B cell (primary cell): ENCODE results near the gene ERBB4. TPM values are rescaled to one million over a fixed set of nuclear protein-coding genes. Genes with fewer than 3 reads are reported as not detected.

ENCODE experiments used
- ATAC-seq: fragments of 200-7000 bp; cut with Tn5 transposase; one replicate; pipeline ENCODE4 v1.10.0; 2021; ENCODE audit warnings: low read depth, mild to moderate bottlenecking, moderate number of reproducible peaks, moderate library complexity
- CTCF ChIA-PET: fragments of 350-600 bp; sonication (Branson Sonifier 250); formaldehyde crosslinking; loops from one replicate; lab custom pipeline; 2021; ENCODE audit warnings: antibody characterized with exemption, inconsistent platforms; lab: Charles Lee
- POLR2A ChIA-PET: fragments of 350-600 bp; sonication (Branson Sonifier 250); formaldehyde crosslinking; loops from one replicate; lab custom pipeline; 2021; ENCODE audit warnings: antibody characterized with exemption; lab: Charles Lee
- DNase-seq: peaks from one replicate; pipeline ENCODE4 v3.0.0; 2013
- H2AFZ ChIP-seq: 2 replicates; pipeline ENCODE4 v1.6.1; 2012; ENCODE audit warnings: mild to moderate bottlenecking, low read depth, low read length; ENCODE audit not compliant: insufficient read depth, poor library complexity, severe bottlenecking
- H3K27ac ChIP-seq, 2 donors: 1 replicate in 1 of 2; 2 replicates in 1 of 2; pipeline ENCODE4 v1.5.1; 2012 to 2013; ENCODE audit warnings: low read length in 2 of 2, mild to moderate bottlenecking in 2 of 2, moderate library complexity in 1 of 2
- H3K27me3 ChIP-seq, 4 experiments: fragments of 200-600 bp in 1 of 4; sonication (generic) in 1 of 4; replicated peaks in 1 of 4; 1 replicate in 2 of 4; 2 replicates in 2 of 4; pipeline versions ENCODE4 v1.6.1 to v1.7.0; 2013 to 2016; ENCODE audit warnings: low read length in 3 of 4, mild to moderate bottlenecking in 2 of 4, mixed read lengths in 1 of 4, moderate library complexity in 1 of 4; ENCODE audit not compliant: insufficient read depth in 4 of 4, control insufficient read depth in 3 of 4; ENCODE audit errors: control extremely low read depth in 1 of 4
- H3K36me3 ChIP-seq, 2 experiments: replicated peaks in 1 of 2; 1 replicate in 1 of 2; 2 replicates in 1 of 2; pipeline versions ENCODE4 v1.6.1 to v1.7.1; 2013; ENCODE audit warnings: low read length in 1 of 2; ENCODE audit not compliant: insufficient read depth in 2 of 2, control insufficient read depth in 1 of 2; ENCODE audit errors: control extremely low read depth in 1 of 2, extremely low read depth in 1 of 2
- H3K4me1 ChIP-seq, 2 donors: fragments of 200-600 bp in 1 of 2; sonication (generic) in 1 of 2; 1 replicate in 1 of 2; 2 replicates in 1 of 2; pipeline versions ENCODE4 v1.5.1 to v1.6.1; 2013 to 2017; ENCODE audit warnings: low read length in 2 of 2; ENCODE audit not compliant: control insufficient read depth in 2 of 2, insufficient read depth in 2 of 2
- H3K4me2 ChIP-seq: replicated peaks from 2 replicates; pipeline ENCODE3; 2012; ENCODE audit warnings: mild to moderate bottlenecking, low read depth, low read length; ENCODE audit not compliant: poor library complexity, severe bottlenecking
- H3K4me3 ChIP-seq, 5 experiments: fragments of 200-600 bp in 1 of 5; sonication (generic) in 1 of 5; 1 replicate in 3 of 5; 2 replicates in 2 of 5; pipeline versions ENCODE4 v1.5.1 to v1.7.0; 2011 to 2016; ENCODE audit warnings: low read length in 4 of 5, mild to moderate bottlenecking in 4 of 5, low read depth in 2 of 5, control low read depth in 1 of 5, moderate library complexity in 1 of 5; ENCODE audit not compliant: insufficient read depth in 1 of 5; ENCODE audit errors: control extremely low read depth in 1 of 5, extremely low read depth in 1 of 5
- H3K79me2 ChIP-seq: fragments of 200-600 bp; sonication (generic); one replicate; pipeline ENCODE4 v1.6.0; 2016; ENCODE audit warnings: low read length; ENCODE audit not compliant: control insufficient read depth, insufficient read depth
- H3K9ac ChIP-seq: fragments of 200-600 bp; sonication (generic); 2 replicates; pipeline ENCODE4 v1.6.1; 2017; ENCODE audit warnings: mild to moderate bottlenecking, low read length, moderate library complexity
- H3K9me3 ChIP-seq, 3 donors: one replicate each; pipeline versions ENCODE4 v1.6.1 to v1.7.1; 2013; ENCODE audit warnings: low read length in 2 of 3; ENCODE audit not compliant: control insufficient read depth in 2 of 3, insufficient read depth in 1 of 3; ENCODE audit errors: control extremely low read depth in 1 of 3
- H4K20me1 ChIP-seq: 2 replicates; pipeline ENCODE4 v1.6.0; 2012; ENCODE audit warnings: mild to moderate bottlenecking, low read length; ENCODE audit not compliant: insufficient read depth, control insufficient read depth, poor library complexity, severe bottlenecking
- H3K27ac Mint-ChIP-seq: one replicate; pipeline ENCODE4 v1.8.0; 2021; ENCODE audit warnings: mixed read lengths
- H3K27me3 Mint-ChIP-seq: one replicate; pipeline ENCODE4 v1.8.0; 2021; ENCODE audit warnings: mixed read lengths
- H3K4me1 Mint-ChIP-seq: one replicate; pipeline ENCODE4 v1.8.0; 2021; ENCODE audit warnings: mixed read lengths
- H3K4me3 Mint-ChIP-seq: one replicate; pipeline ENCODE4 v1.8.0; 2021; ENCODE audit warnings: mixed read lengths
- H3K9me3 Mint-ChIP-seq: one replicate; pipeline ENCODE4 v1.8.0; 2022; ENCODE audit warnings: mixed read lengths; ENCODE audit not compliant: insufficient read depth
- EZH2 ChIP-seq: IDR thresholded peaks from 2 replicates; pipeline ENCODE4 v1.6.1; 2012; ENCODE audit warnings: borderline replicate concordance, low read depth, mild to moderate bottlenecking, moderate library complexity, low read length; ENCODE audit not compliant: insufficient read depth, poor library complexity, severe bottlenecking
- WGBS: methylation state at CpG from one replicate; pipeline ENCODE4 v1.1.5; 2013; ENCODE audit warnings: missing lambda C conversion rate; ENCODE audit not compliant: insufficient coverage; 5-methylcytosine and 5-hydroxymethylcytosine counted together
- intact Hi-C: fragments of 100-400 bp; cut with micrococcal nuclease; formaldehyde crosslinking; loops from one replicate; pipeline ENCODE4 v1.10.0; 2022
- polyA plus RNA-seq: library from polyadenylated mRNA; depleted of rRNA; stranded (reverse); fragments of >200 nt; gene quantifications from 2 replicates; pipeline ENCODE4 v1.2.3, GENCODE V29; 2012
- total RNA-seq, 2 donors: library from RNA; stranded (reverse); fragments of 120-200 nt in 1 of 2; gene quantifications; 1 replicate in 1 of 2; 2 replicates in 1 of 2; pipeline versions ENCODE4 v1.2.3 to v1.2.4, GENCODE V29; 2013 to 2022
- TF ChIP-seq, protein P1 (sequence below): fragments of 200-600 bp; IDR thresholded peaks from one replicate; pipeline ENCODE4 v1.8.0; 2022; ENCODE audit warnings: antibody characterized with exemption, mild to moderate bottlenecking

Gene ERBB4
- total and polyA plus RNA-seq, 2 donors (not counting 1 experiment from before 2014, with no cell fraction given): not detected

DNA sequence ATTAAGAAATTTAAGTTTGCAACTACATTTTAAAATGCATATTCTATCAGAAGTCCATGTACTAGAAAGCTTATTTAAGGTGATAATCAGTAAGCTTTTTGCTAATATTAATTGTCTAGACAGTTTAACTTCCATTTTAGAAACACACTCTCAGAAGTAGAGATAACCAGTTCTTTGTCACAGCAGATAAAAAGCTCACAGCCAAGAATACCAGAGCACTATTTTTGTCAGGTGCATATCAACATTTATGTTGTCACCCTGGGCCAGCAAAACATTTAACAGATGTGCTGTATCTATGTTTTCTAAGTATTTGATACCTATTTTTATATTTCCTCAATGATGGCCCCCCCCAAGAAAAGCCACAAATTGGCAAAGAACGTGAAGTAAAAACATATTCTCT lies 192.6 kb downstream of the ERBB4 start:
- CTCF ChIA-PET: no interaction called here

DNA sequence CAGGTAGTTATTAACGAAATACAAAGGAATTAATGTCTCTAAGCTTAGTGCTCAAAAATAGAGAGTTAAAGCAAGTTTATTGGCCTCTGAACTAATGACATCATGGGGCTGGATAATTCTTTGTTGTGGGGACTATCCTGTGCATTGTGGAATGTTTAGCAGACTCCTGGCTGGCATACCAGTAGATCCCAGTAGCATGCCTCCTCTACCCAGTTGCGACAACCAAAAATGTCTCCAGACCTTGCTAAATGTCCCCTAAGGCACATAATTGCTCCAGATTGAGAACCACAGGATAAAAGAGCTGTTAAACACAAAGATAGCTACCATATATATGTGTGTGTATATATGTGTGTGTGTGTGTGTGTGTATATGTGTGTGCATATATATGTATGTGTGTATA lies 194.5 kb downstream of the ERBB4 start:
- Mint-ChIP-seq H3K9me3 (peaks cover 2% of the 10 kb centered on the region), H3K27me3 (no peaks in the 10 kb centered on the region), H3K4me3 (no peak overlapping the region), H3K27ac (no peak overlapping the region), H3K4me1 (no peaks in the 10 kb centered on the region)
- Histone ChIP-seq H3K4me2 (no peak overlapping the region), H3K27ac (no peak overlapping the region), H2AFZ (no peak overlapping the region), H3K9ac (no peak overlapping the region), H3K36me3 (no peaks in the 10 kb centered on the region), H3K4me3 (no peak overlapping the region), H4K20me1 (no peaks in the 10 kb centered on the region), H3K27me3 (no peaks in the 10 kb centered on the region), H3K9me3 (no peaks in the 10 kb centered on the region), H3K4me1 (no peaks in the 10 kb centered on the region), H3K79me2 (no peaks in the 10 kb centered on the region)
- intact Hi-C loops: no loop called here
- TF ChIP-seq EZH2: no peak
- TF ChIP-seq, protein P1, sequence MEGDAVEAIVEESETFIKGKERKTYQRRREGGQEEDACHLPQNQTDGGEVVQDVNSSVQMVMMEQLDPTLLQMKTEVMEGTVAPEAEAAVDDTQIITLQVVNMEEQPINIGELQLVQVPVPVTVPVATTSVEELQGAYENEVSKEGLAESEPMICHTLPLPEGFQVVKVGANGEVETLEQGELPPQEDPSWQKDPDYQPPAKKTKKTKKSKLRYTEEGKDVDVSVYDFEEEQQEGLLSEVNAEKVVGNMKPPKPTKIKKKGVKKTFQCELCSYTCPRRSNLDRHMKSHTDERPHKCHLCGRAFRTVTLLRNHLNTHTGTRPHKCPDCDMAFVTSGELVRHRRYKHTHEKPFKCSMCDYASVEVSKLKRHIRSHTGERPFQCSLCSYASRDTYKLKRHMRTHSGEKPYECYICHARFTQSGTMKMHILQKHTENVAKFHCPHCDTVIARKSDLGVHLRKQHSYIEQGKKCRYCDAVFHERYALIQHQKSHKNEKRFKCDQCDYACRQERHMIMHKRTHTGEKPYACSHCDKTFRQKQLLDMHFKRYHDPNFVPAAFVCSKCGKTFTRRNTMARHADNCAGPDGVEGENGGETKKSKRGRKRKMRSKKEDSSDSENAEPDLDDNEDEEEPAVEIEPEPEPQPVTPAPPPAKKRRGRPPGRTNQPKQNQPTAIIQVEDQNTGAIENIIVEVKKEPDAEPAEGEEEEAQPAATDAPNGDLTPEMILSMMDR: no peak
- ChIA-PET POLR2A (no interaction called here), CTCF (no interaction called here)
- DNase-seq: no peak
- no CpG with 5 or more reads among the region's 2 CpGs for WGBS
- no peak for ATAC-seq

More for the DNA sequence above, 192.6 kb downstream of the ERBB4 start:
- Histone ChIP-seq H3K4me3 (no peak overlapping the region), H2AFZ (no peak overlapping the region), H4K20me1 (no peaks in the 10 kb centered on the region), H3K9ac (no peak overlapping the region), H3K27ac (no peak overlapping the region), H3K4me1 (no peaks in the 10 kb centered on the region), H3K79me2 (no peaks in the 10 kb centered on the region), H3K4me2 (no peak overlapping the region), H3K27me3 (no peaks in the 10 kb centered on the region), H3K36me3 (no peaks in the 10 kb centered on the region), H3K9me3 (no peaks in the 10 kb centered on the region)
- POLR2A ChIA-PET: no interaction called here
- H3K9me3 Mint-ChIP-seq: peaks cover 2% of the 10 kb centered on the region
- intact Hi-C loops: no loop called here
- H3K27me3 Mint-ChIP-seq: no peaks in the 10 kb centered on the region
- no peak overlapping the region for H3K27ac Mint-ChIP-seq
- no peaks in the 10 kb centered on the region for H3K4me1 Mint-ChIP-seq
- H3K4me3 Mint-ChIP-seq: no peak overlapping the region
- no CpG with 5 or more reads among the region's 1 CpG for WGBS
- DNase-seq (no peak), ATAC-seq (no peak)
- TF ChIP-seq, protein P1: no peak
- no peak for TF ChIP-seq EZH2
